Occipital lobe (tissue), 2 donors: ENCODE measurements around the gene MYO1B. TPM values are rescaled to one million over a fixed set of nuclear protein-coding genes. Genes with fewer than 3 reads are reported as not detected.

Experiments
- DNase-seq: peaks from one replicate; lab custom pipeline; 2025; lab: John Stamatoyannopoulos, UW
- total RNA-seq: library from RNA; depleted of rRNA; stranded (reverse); fragments of >200 nt; gene quantifications from one replicate; pipeline ENCODE4 v1.2.3, GENCODE V29; 2014

MYO1B gene
- total RNA-seq, 1 donor from 2014 or later, result 49.4 TPM

DNA sequence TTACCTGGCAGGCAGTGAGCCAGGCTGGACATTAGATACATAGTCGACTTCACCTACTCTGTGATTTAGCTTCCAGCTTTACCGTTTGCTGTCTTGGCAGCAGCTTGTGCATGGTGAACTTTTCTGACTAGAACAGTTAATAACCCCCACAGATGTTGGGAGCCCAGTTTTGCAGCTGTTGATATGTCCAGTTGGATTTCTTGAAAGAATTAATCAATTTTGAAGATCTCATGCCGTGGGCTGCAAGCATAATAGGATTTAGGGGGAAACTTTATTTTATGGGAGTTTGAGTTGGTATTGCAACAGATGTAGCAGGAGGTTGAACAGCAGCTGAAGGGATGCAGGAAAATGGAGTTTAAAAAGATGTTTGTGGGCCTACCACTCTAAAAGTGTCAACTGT, 13.8 kb downstream of the MYO1B start:
- DNase-seq, result no peak

DNA sequence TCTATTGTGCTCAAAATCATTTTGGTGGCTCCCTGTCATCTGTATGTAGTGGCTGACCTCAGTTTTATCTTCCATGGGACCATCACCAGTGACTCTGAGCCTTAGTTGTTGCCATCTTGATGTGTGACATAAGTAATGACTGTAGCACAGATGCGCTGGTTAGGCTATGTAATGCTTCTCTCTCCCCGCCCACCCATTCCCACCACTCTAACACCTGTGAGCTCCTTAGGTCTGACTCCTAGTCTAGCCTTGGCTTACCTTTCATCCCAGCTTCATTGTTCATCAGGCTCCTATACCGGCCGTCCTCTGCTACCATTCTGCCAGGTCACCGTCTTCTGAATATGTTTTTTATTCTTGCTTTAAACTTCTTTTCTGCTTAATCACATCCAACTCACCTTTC, 17.2 kb downstream of the MYO1B start:
- no peak for DNase-seq

DNA sequence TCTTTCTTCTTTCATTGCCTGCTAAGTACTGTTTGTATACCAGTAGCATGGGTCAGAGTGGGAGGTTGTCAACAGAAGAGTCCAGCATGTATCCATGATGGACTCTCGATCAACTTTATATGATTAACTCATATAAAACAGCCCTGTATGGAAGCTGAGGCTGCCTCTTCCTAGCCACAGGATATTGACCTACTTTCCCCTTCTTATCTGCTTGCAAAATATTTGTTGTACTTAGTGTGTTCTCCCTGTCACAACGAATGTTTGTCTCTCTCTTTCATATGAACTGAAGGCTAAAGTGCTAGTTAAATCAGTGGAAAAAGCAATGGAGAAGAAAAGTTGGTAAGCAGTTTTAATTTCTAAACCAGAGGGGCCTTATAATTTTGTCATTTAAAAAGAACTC, 17.8 kb downstream of the MYO1B start:
- DNase-seq, result no peak

DNA sequence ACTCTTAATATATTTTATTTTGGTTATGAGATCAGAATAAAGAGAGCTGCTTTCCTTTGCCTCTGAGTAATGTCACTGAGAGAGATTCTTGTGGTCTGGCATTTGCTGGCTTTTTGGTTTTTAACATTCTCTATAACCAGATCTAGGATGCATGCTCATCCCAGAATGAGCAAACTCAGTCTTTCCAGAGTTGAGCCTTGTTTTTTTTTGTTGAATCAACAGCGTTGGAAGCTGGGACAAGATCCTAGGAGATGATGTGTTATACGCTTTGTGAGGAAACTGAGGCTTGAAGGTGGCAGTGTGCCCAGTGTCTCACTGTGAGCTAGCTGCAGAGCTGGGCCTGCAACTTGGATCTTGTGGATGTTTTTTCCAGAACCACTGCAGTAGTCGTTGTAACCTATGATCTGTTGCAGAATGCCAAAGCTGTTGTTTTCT, 19.5 kb downstream of the MYO1B start:
- DNase-seq, result no peak

DNA sequence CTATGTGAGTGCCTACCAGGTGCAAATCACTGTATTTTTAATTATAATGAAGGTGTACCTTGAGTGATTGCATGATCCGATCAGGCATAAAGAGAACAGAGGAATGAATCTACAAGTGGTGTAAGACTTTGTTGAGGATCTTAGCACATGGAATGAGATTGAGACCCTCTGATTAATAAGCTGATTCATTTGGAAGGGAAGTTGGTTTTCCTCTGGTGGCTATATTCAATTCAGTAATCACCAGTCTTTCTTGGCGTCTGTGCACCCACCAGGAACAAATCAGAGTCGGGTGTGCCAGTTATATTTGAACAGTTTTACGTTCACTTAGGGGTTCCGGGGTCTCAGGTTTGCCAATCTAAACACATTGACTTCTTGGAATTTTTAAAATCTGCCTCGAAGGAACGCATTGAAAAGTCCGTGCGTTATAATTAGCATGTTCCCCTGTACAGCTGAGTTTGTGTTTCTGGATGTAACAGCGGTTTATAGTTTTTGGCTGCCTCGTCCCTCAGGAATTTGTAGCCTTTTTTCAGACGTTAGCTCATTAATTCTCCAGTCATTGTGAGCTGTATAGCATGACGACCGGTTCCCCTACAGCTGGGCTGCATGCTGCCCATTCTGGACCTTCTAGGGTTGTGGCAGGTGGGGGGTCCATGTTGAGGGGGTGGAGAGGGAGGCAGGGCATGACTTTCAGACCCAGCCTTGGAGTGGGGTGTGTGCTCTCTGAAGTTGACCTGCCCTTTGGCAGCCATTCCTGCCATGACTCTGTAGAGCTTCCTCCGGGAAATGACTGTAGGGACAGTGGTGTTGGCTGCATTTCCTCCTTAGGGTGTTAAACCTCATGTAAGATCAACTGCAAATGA, 20.3 kb downstream of the MYO1B start:
- DNase-seq, result no peak

DNA sequence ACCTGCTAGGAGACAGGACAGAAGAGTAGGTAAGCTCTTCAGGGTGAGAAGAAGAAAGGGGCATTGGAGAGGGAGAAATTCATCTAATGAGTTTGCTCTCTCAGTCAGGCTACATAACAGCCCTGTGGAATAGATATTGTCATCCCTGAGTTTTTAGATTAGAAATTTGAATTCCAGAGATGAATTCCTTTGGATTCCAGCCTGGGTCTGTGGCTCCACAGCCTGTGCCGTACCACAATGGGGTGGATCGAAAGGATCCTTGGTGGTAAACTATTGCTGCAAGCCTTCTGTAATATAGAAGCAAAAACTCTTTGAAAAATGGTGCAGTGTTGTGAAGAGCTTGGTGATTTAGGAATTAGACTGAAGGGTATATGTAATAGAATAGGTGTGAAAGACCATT, 21.0 kb downstream of the MYO1B start:
- no peak for DNase-seq

DNA sequence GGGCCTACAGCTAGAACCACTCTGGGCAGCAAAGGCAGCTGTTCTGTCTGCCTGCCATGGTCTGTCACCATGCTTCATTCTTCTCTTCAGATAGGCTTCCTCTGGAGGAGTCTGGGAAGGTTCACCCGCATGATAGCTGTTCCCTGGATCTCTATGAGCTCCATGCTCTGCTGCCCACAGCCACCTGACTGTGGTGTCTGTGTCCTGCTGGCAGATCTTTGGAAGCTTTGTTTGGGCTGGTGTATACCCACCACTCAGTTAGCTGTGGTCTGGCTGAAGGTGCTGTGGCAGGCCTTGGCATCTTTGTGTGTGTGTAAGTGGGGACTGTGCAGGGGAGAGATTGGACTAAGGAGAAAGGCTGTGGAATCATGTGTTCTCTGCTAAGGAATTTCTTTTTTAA, 23.4 kb downstream of the MYO1B start:
- no peak for DNase-seq

DNA sequence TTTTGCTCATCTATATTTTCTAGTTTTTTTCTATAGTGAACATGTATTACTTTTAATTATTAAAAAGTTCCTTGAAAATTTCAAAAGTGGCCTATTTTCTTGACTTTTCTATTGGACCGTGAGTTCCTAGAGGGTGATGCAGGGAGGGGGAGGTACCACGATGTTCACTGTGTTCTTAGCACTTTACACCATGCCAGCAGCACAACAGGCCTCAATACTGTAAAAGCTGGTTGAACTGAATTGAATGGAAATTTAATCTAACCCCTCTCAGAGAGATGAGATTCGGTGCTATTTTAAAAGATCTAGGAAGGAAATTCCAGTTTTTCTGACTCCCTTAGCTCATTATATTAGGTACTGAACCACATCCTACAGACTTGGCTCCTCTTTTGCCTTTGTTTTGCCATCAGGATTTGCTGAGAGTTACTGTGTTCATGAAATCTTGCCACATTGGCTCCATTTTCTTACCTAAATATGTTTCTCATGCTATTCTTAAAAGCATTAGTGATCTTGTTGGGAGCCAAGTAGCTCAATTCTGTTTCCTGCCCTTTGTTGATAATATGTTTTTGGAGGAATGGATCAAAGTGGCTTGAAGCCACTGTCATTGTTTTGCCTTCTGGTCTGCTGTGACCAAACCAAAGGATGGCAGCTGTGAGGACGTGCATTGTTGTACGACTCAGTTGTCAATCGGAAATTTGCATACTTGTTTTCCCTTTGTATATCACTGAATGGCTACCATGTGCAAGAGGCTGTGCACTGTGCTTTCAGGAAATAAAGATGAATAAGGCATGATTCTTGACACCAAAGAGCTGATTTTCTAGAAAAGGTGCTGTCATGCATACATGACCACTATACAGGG, 25.3 kb downstream of the MYO1B start:
- no peak for DNase-seq

DNA sequence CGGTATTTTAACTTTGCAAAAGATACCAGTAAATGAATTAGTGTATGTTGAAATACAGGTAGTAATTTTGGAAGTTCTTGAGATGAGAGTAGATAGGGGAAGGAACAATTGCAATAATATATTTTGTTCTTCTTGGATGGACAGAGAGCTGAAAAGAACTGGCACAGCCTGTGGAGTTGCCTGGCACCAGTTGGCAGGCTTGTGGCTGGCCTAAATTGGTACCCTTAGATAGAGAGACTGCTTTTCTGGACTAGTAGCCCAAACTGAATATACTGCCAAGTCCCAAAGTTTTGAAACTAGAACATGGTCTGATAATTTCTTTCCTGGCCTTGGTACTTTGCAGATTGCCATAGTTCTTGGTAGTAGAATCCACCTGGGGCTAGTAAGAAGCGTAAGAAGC, 26.9 kb downstream of the MYO1B start:
- no peak for DNase-seq

DNA sequence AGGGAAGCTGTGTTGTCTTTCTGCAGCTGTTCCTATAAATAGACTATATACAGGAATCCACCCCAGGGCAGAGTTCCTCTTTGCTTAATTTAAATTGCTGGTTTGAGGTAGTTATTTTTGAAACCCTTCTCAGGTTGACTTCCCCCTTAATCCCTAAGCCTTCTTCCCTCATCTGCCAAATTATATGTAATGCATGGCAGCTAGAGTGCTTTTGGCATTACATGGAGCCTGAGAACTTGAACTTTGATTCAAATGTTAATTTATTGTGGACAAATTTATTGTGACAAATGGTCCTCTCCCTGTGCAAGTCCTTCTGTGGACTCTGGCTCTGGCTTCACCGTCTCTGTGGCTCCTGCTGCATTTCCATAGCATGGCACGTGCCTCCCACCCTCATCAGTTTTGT, 29.2 kb downstream of the MYO1B start:
- no peak for DNase-seq

DNA sequence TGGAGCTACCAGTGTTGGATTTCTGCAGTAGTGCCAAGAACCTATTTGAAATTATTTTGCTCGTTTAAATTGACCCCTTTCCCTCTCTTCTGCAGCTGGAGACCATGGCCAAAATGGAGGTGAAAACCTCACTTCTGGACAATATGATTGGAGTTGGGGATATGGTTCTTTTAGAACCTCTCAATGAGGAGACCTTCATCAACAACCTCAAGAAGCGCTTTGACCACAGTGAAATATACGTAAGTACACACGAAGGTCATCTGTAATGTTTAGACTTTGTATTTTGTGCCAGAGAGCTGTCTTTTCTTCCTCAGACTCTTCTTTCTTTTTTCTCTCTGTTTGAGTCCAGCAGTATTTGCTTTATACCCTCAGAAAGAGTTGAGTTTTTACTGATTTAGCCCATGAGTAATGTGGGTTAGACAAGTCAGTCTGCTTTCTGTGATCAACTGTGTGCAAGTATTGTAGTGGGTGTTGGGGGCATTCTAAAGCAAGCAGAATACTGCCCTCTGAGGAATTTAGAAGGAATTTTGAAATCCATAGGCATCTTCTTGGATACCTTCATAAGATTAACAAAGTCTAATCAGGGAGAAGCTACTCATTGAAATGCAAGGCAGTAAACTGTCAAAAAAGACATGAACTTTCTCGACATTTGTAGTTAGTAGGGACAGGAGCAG, 31.7 kb downstream of the MYO1B start:
- DNase-seq, result no peak

DNA sequence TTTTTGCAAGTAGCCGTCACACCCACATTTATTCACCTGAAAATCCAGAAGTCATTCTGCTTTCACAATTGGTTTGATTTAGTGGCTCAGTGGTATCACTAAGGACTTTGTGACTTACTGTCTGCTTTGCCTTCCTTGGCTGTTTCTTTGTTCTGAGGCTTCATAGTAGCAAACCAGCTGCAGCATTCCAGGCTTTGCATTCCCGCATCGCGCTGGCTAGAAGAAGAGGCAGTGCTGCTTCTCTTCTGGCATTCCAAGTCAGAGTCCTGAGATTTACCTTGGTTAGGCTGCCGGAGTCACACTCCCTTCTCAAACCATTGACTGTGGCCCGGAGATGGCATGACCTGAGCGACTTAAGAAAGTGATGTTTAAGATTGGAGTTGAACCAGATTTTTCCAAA, 35.1 kb downstream of the MYO1B start:
- DNase-seq, result no peak

DNA sequence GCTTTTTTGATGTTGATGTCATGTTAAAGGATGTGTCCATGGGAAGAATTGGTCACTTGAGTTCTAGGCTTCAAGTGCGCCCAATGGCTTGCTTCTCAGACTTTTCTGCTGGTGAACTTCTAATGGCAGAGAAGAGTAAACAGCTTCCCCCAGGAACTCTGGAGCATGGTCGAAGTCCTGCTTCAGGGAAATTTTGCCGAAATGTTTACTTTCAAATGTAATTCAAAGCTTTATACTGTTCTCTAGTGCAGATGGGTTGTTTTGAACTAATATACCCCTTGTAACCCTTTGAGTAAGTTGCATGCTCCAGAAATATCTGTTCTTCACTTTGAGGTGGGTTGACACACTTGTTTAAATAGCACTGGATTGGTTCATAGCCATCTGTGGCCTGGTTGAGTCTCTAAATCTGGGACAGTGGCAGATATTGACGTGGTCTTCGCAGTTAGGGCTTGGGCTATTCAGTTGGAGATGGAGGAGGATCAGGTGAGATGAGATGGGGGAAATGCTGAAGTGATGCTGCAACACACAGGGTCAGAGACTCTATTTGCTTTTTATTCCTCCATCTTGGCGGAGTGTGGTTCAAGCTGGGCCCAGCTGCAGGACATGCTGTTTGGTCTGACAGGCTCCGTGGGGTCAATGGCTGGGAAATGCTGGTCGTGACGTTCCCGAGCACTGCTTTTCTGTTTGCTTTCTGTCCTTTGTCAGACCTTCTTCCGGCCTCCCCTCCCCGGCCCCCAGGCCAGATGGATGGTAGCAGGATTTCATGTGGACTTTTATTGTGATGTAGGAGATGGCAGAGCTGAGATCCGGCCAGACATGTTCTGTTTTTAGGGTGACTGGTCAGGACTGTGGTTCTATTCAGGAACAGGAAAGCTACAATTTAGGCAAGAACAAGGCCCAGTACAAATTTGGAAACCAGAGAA, 35.9 kb downstream of the MYO1B start:
- no peak for DNase-seq

DNA sequence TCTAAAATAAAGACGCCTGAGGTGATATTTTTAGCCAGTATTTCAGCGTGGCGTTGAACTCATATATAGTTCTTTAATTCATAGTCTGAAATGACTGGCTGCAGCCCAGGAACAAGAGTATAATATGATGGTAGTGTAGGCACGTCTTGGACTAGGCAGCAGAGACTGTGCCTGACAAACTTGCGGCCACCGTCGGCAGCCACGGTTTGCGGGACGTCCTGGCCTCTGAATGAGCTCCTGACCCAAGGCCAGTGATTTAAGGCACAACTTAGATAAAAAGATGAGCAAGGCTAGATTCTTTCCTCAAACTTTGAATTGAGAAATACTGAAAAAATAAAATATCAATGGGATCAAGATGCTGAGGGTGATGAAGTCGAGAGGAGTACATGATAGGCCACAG, 40.0 kb downstream of the MYO1B start:
- no peak for DNase-seq

DNA sequence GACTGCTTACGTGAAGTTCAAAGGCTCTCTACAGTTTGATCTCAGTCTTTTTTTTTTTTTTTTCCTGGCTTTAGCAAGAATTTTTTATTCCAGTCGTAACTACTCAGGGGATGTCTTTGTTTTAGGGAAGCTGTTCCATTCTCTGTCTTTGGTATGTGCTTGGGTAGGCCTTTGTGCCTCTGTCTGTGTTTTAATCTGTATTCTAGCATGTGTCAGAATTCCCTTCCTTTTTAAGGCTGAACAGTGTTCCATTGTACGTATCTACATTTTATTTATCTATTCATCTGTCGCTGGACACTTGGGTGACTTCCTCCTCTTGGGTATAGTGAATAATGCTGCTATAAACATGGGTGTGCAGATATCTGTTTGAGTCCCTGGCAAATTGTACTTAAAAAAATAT, 42.6 kb downstream of the MYO1B start:
- no peak for DNase-seq

DNA sequence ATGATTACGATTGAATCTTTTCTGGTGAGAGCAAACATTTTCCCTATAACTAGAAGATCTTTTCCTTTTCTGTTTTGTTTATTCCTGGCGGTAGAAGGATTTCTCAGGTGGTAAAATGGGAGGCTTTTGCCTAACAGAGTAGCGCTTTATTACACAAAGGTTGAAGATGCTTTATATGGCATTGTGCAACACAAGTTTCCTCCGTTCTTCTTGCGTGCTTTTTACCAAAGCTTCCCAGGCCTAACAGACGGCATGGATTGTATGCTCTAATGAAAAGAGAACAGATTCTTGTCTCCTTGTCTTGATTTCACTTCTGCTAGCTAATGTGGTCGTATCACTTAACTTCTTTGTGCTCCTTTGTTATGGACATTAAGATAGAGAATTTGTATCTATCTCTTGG, 43.8 kb downstream of the MYO1B start:
- no peak for DNase-seq

DNA sequence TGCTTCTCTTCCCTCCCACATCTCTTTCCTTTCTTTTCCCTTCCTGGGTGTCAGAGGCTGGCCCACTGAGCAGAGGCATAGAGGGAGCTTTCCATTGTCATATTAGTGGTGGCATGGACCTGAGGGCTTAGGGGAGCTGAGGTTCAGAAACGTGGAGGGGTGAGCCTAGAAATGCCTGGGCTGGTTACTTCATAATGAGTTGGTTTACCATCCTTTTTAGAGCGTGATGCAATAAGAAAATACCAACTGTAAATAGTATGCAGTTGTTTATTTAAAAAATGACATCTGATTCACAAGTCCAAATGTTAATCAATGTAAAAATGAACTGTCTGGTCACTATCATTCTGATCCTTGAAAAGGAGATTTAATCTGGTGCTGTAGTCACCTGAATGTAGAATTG, 46.3 kb downstream of the MYO1B start:
- DNase-seq, result no peak

DNA sequence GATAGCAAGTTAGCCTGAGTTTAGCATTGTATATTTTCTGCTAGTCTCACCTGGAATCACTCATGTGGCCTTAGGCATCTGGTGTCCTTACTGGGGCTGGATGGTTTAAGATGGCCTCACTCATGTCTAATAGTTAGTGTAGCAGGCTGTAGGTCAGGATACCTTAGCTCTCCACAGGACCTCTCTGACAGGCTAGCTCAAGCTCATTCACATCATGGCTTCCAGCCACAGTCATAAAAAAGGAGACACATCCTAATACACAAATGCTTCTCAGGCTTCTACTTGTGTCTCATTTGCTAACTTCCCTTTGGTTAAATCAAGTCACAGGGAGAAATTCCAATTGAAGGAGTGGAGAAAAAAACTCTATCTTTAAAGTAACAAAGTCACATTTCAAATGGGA, 47.7 kb downstream of the MYO1B start:
- no peak for DNase-seq

DNA sequence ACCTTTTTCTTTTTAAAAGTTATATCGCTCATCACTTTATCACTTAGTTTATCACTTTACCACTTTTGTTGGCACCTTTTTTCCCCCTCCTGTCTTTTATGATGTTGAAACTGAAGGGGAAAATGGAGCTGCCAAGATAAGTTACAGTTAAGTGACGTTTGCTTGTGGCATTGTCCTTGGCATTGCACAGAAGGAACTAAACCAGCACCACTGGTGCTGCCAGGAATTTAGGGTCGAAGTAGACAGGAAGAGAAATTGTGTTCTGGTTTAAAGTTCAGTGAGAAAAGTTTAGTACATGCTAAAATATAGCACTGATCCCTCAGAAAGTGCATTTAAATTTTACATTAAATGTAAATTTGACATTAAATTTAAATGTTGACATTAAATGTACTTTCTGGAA, 49.9 kb downstream of the MYO1B start:
- DNase-seq, result no peak

DNA sequence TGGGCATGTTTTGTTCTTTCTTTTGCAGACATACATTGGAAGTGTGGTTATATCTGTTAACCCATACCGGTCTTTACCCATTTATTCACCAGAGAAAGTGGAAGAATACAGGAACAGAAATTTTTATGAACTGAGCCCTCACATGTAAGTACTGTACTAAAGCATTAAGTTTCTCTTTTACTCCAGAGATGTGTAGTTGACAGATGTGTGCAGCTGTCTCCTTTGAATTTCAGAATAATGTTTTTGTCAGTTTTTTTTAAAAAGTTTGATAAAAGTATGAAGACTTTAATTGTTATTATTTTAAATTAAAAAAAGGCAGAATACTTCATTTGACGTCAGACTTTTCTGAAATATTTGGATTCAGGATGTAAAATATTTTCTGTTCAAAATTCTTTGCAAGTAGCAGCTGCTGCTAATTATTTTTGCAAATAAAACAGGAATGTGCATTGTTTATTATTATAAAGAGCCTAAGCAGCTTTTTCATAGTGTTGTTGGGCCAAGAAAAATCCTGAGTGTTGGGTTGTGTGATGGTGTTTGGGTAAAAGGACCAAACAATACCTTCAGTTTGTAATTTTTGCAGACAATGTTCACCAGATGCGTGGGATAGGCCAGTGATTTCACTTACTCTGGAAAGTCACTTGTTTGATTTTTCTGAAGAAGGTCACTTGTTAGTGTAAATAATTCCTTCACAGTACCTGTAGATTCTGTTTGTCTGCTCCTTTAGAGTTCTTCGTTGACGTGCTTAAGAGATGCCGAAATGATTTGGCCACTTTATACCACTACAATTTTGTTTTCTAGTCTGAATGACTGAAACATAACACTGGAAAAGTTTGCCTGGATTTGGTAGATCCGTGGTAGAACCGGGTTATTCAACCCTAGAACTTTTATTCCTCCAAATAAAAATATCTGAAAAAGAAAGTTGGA, 51.1 kb downstream of the MYO1B start:
- no peak for DNase-seq
